ENCODE results near the gene DLGAP1.
"Not testable (repeated sequence)": the region's sequence is repeated elsewhere in the genome, so short reads cannot be mapped to it uniquely, and the experiment has no call there.

The DLGAP1 gene

GRCh38 chr18:4385876-4386275 is 69.2 kb downstream of the DLGAP1 start:
- no peak for DNase-seq (ENCODE audit: low read depth)

GRCh38 chr18:4384932-4385331 is 70.2 kb downstream of the DLGAP1 start:
- no peak for DNase-seq (ENCODE audit: low read depth)

DNA sequence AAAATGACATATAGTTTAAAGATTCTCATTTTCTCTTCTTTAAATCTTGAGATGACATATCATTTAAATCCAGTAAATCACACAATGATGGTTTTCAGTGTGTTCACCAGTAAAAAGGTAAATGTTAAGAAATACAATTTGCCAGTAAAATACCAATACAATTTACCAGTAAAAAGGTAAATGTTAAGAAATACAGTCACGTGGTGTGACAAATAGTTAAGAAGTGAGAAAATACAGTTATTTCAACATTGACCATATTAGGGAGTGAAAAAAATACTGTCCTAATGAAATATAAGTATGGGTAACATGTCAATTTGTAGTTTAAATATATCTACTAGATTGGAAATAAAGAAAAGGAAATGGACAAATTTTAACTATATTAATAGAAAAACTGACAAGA is 80.5 kb downstream of the DLGAP1 start:
- DNase-seq (ENCODE audit: low read depth): no peak

- DNase-seq (ENCODE audit: low read depth): no peak
Observed at GRCh38 chr18:4369705-4370104, 85.4 kb downstream of the DLGAP1 start.

- DNase-seq (ENCODE audit: low read depth): no peak
Observed at GRCh38 chr18:4360221-4360715, 94.8 kb downstream of the DLGAP1 start.

GRCh38 chr18:4358618-4359017 is 96.5 kb downstream of the DLGAP1 start:
- DNase-seq (ENCODE audit: low read depth): no peak

DNA sequence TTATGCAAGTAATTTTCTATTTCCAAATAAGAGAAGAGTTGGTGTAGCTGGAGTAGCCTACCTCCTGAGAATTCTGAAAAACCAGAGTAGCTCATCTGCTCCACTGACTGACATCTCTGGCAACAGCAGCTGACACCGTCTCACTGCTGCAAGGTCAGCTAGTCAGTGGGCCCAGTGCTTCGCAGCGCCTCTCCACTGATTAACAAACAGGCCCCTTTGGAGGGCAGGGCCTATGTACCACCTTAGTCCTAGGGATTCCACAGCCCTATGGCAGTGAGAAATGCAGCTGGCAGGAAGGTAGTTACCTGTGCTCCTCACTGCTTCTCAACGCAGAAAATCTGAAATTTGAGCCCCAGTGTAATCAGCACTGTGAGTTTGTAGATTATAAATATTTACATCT is 97.5 kb downstream of the DLGAP1 start:
- no peak for DNase-seq (ENCODE audit: low read depth)

GRCh38 chr18:4356929-4357328 is 98.2 kb downstream of the DLGAP1 start:
- no peak for DNase-seq (ENCODE audit: low read depth)

DNA sequence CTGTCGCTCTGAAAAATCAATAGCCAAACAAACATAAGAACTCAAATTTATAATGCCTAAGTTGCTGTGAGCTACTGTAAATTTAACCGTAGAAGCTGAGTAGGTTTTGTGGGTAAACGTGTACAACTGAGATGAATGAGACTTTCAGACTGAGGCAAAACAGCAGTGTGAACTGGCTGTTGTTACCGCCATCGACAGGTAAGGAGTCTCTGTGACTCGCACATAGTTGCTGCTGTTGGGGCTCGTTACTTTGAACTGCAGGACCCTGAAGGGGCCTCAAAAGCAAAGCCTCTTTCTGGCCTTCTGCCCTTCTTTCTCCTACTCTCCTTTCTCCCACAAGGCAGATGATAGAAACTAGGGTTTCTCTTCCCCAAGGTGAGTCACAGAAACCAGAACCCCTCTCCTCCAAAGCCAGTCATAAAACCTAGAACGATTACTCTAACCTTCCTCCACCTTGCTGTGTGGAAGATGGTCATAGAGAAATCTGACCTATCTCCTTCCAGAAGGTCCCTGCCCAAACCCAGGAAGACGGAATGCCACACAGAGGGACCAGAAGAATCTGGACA is 101.2 kb downstream of the DLGAP1 start:
- no peak for DNase-seq (ENCODE audit: low read depth)

DNA sequence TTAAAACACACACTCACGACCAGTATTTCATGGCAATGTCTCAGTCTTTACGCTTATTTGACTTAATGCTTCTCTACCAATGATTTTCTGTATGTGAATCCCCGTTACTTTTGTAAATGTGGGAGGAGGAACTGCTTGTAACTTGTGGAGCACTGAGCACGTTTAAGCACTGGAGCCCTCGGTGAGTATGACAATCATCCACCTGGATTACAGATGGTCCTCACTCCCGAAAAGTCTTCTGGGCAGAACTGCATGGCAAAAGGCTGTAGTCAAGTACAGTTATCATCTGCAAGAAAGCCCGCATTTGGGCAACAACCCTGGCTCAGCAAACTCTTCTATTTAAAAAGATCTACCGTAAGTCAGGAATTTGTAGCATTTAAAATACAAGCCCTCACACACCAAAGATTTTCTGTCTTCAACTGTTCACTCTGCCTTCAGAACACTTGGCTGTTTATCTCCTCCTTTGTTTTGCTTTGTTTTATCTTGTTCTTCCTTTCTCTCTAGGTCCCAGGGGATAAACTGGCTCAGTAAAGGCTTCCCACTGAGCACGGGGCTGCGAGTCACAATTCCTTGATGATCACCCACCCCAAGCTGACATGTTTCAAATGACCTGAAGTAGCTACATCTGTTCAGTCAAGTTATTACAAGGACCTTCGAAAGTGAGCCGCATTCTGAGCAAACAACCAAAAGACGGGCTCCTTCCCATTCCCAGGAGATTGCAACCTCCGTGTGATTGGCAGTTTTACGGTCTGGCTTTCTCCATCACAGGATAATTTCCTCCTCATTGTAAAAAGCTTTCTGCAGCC is 102.2 kb downstream of the DLGAP1 start:
- DNase-seq (ENCODE audit: low read depth): no peak

GRCh38 chr18:4351005-4351404 is 104.1 kb downstream of the DLGAP1 start:
- no peak for DNase-seq (ENCODE audit: low read depth)

GRCh38 chr18:4335386-4335785 is 119.7 kb downstream of the DLGAP1 start:
- DNase-seq (ENCODE audit: low read depth): no peak

GRCh38 chr18:4333043-4333442 is 122.1 kb downstream of the DLGAP1 start:
- no peak for DNase-seq (ENCODE audit: low read depth)

DNA sequence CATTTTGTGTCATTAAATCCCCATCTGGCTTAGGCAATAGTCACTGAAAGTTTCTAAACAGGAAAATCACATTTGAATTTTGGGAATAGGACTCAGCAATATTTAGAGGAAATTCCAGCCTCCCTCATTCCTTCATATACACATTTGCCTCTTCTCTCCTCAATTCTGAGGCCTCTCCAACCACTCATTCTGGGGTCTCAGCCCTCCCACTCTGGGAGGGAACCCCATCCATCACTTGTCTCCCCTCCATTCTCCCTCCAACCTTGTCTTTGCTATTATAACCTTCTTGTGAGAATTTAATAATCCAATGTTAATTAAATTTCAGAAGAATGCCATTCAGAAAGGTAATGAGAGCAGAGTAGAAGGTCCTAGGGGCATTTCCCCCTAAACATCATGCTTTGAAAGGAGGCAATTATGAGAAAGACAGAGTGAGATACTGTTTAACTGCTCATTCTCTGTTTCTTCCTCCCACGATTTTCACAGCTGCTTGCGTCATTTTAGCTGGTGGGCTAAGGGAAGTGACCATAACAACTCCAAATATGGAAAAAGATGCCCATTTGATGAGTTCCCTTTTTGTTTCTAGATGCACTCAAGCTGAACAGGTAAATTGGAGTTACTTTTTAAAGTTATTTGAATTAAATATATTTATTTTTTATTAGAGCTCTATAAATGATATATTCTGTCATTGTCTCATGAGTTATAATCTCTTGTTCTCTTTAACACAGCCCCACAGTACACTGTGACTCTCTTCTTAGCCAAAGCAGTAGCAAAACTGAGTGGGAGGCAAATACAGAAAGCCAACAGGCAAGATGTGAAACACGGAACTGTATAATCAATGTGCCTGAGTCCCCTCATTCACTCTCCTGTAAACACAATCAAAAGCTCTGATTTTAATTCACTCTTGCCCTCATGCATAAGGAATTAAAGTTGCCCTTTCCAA is 135.1 kb downstream of the DLGAP1 start:
- DNase-seq (ENCODE audit: low read depth): no peak

- DNase-seq (ENCODE audit: low read depth): no peak
Observed at GRCh38 chr18:4318311-4318710, 136.8 kb downstream of the DLGAP1 start.

- not testable (repeated sequence) for DNase-seq (ENCODE audit: low read depth)
Observed at GRCh38 chr18:4311945-4312344, 143.2 kb downstream of the DLGAP1 start.

DNA sequence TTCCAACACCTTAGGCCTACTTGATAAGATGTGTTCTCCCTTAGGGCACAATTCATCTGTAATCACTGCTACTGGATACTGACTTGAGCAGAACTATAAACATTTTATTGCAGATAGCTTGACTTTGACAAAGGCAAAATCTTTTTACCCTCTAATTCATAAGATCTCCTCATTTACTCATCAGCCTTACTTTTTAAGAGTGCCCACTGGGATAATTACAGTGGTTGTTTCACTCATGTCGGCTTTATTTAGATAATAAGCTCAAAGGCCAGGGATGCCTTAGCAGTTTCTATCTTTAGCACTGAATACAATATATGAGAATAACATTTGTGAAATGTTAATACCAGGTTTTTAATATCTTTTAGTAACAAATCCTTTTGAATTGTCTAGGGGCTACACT is 144.0 kb downstream of the DLGAP1 start:
- no peak for DNase-seq (ENCODE audit: low read depth)

DNA sequence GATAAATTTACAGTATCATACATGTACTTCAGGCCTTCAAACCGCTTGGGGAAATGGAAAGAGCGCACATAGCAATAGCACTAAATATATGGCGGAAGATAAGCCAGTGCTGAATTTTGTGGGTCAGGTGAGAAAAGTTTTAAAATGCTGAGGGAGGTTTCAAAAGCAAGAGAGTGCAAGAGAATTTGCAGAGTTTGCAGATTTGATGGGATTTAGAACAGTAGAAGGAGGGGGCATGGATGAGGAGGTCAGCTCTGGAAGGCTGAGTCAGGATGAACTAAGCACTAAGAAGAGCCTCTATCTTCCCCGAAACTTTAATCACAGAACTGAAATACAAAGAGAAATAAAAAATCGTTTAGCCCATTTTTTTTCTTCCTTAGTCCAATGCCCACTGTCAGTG is 145.9 kb downstream of the DLGAP1 start:
- DNase-seq (ENCODE audit: low read depth): no peak

- DNase-seq (ENCODE audit: low read depth): no peak
Observed at GRCh38 chr18:4308576-4308975, 146.5 kb downstream of the DLGAP1 start.

- DNase-seq (ENCODE audit: low read depth): no peak
Observed at GRCh38 chr18:4299395-4299794, 155.7 kb downstream of the DLGAP1 start.

- DNase-seq (ENCODE audit: low read depth): no peak
Observed at GRCh38 chr18:4293337-4293736, 161.8 kb downstream of the DLGAP1 start.

- DNase-seq (ENCODE audit: low read depth): no peak
Observed at GRCh38 chr18:4292696-4293095, 162.4 kb downstream of the DLGAP1 start.

- DNase-seq (ENCODE audit: low read depth): not testable (repeated sequence)
Observed at GRCh38 chr18:4287340-4287739, 167.8 kb downstream of the DLGAP1 start.

All from non-pigmented ciliary epithelial cell (primary cell).